Astrocyte (in vitro differentiated cells and primary cell): Measurements from ENCODE around the gene IGSF21. TPM values are rescaled to one million over a fixed set of nuclear protein-coding genes. Genes with fewer than 3 reads are reported as not detected.

Experiments
- DNase-seq: peaks from one replicate; pipeline ENCODE4 v3.0.0-alpha.2; 2010; ENCODE audit warnings: low read depth
- FAIRE-seq: peaks from 2 replicates; lab custom pipeline; 2011; peaks lifted over from hg19 to GRCh38; lab: Jason Lieb, UNC
- H2AFZ ChIP-seq: 2 replicates; pipeline ENCODE4 v1.6.0; 2012; ENCODE audit warnings: low read depth, low read length, inconsistent platforms
- H3K27ac ChIP-seq: 2 replicates; pipeline ENCODE4 v1.5.1; 2011; ENCODE audit warnings: low read depth, low read length, inconsistent platforms
- H3K27me3 ChIP-seq: 2 replicates; pipeline ENCODE4 v1.6.0; 2011; ENCODE audit warnings: low read length, inconsistent platforms; ENCODE audit not compliant: insufficient read depth
- H3K36me3 ChIP-seq: 2 replicates; pipeline ENCODE4 v1.5.1; 2011; ENCODE audit warnings: low read length, inconsistent platforms; ENCODE audit not compliant: insufficient read depth
- H3K4me1 ChIP-seq: 2 replicates; pipeline ENCODE4 v1.5.1; 2011; ENCODE audit warnings: low read length, inconsistent platforms; ENCODE audit not compliant: insufficient read depth
- H3K4me2 ChIP-seq: 2 replicates; pipeline ENCODE4 v1.6.0; 2012; ENCODE audit warnings: low read length, inconsistent platforms
- H3K4me3 ChIP-seq: 2 replicates; pipeline ENCODE4 v1.5.1; 2011; ENCODE audit warnings: low read depth, mild to moderate bottlenecking, low read length, inconsistent platforms; ENCODE audit not compliant: insufficient read depth
- H3K79me2 ChIP-seq: 2 replicates; pipeline ENCODE4 v1.6.0; 2012; ENCODE audit warnings: mild to moderate bottlenecking, low read length, inconsistent platforms; ENCODE audit not compliant: insufficient read depth
- H3K9ac ChIP-seq: 2 replicates; pipeline ENCODE4 v1.6.0; 2012; ENCODE audit warnings: mild to moderate bottlenecking, low read length, inconsistent platforms
- H3K9me3 ChIP-seq: 2 replicates; pipeline ENCODE4 v1.5.1; 2012; ENCODE audit warnings: low read depth, mild to moderate bottlenecking, low read length, inconsistent platforms; ENCODE audit not compliant: insufficient read depth
- H4K20me1 ChIP-seq: 2 replicates; pipeline ENCODE4 v1.6.0; 2012; ENCODE audit warnings: low read length, inconsistent platforms; ENCODE audit not compliant: insufficient read depth
- H3K27ac Mint-ChIP-seq: one replicate; pipeline ENCODE4 v1.8.0; 2021; ENCODE audit warnings: mild to moderate bottlenecking, mixed read lengths; ENCODE audit not compliant: unreplicated experiment
- H3K27me3 Mint-ChIP-seq: one replicate; pipeline ENCODE4 v1.8.0; 2021; ENCODE audit warnings: low read depth, mixed read lengths; ENCODE audit not compliant: unreplicated experiment
- H3K36me3 Mint-ChIP-seq: one replicate; pipeline ENCODE4 v1.8.0; 2021; ENCODE audit warnings: low read depth, mixed read lengths; ENCODE audit not compliant: unreplicated experiment
- H3K4me1 Mint-ChIP-seq: one replicate; pipeline ENCODE4 v1.8.0; 2021; ENCODE audit warnings: low read depth, mixed read lengths; ENCODE audit not compliant: unreplicated experiment
- H3K4me3 Mint-ChIP-seq: one replicate; pipeline ENCODE4 v1.8.0; 2021; ENCODE audit warnings: mild to moderate bottlenecking, moderate library complexity, mixed read lengths; ENCODE audit not compliant: unreplicated experiment
- H3K9me3 Mint-ChIP-seq: one replicate; pipeline ENCODE4 v1.8.0; 2021; ENCODE audit warnings: mild to moderate bottlenecking, mixed read lengths; ENCODE audit not compliant: unreplicated experiment
- EZH2 ChIP-seq: IDR thresholded peaks from 2 replicates; pipeline ENCODE4 v1.6.1; 2012; ENCODE audit warnings: mild to moderate bottlenecking, low read length, inconsistent platforms; ENCODE audit not compliant: insufficient read depth
- total RNA-seq: library from RNA; stranded (reverse); gene quantifications from 2 replicates; pipeline ENCODE4 v1.2.1, GENCODE V29; 2021
- TF ChIP-seq, protein P1 (sequence below): IDR thresholded peaks from 2 replicates; pipeline ENCODE4 v1.5.1; 2011; ENCODE audit warnings: low read depth, mild to moderate bottlenecking, inconsistent platforms, low read length, moderate library complexity; ENCODE audit not compliant: insufficient read depth

Gene IGSF21
- total RNA-seq, 1 donor from 2014 or later, result not detected

DNA sequence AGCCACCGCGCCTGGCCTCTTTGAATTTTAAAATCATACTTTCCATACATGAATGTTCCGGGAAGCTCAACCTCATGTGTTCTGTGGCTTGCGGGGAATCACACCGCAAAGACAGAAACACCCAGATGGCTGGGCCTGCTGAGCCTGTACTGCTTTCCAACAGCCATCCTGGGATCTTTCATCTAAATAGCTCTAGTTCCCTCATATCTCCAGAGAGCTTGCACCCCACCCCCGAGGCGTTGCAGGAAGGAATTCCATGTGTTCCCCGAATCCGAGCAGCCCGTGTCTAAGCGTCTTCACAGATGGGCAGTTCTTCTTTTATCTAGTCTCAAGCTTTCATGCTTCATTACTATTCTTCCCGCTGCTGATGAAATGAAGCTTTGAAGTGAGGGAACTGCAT lies 66.4 kb downstream of the IGSF21 start:
- Histone ChIP-seq H3K36me3 (no peaks in the 10 kb centered on the region), H3K9ac (no peak overlapping the region), H3K79me2 (no peaks in the 10 kb centered on the region), H3K27me3 (peaks cover 15% of the 10 kb centered on the region), H3K4me1 (no peaks in the 10 kb centered on the region), H4K20me1 (no peaks in the 10 kb centered on the region), H3K4me2 (no peak overlapping the region), H2AFZ (no peak overlapping the region), H3K27ac (no peak overlapping the region), H3K4me3 (no peak overlapping the region), H3K9me3 (no peaks in the 10 kb centered on the region)
- H3K4me3 Mint-ChIP-seq, result no peak overlapping the region
- no peak overlapping the region for H3K27ac Mint-ChIP-seq
- H3K9me3 Mint-ChIP-seq, result peaks cover 2% of the 10 kb centered on the region
- DNase-seq (no peak), FAIRE-seq (no peak)
- H3K4me1 Mint-ChIP-seq, result no peaks in the 10 kb centered on the region
- H3K27me3 Mint-ChIP-seq, result peaks cover 50% of the 10 kb centered on the region
- no peak for TF ChIP-seq EZH2
- TF ChIP-seq, protein P1, sequence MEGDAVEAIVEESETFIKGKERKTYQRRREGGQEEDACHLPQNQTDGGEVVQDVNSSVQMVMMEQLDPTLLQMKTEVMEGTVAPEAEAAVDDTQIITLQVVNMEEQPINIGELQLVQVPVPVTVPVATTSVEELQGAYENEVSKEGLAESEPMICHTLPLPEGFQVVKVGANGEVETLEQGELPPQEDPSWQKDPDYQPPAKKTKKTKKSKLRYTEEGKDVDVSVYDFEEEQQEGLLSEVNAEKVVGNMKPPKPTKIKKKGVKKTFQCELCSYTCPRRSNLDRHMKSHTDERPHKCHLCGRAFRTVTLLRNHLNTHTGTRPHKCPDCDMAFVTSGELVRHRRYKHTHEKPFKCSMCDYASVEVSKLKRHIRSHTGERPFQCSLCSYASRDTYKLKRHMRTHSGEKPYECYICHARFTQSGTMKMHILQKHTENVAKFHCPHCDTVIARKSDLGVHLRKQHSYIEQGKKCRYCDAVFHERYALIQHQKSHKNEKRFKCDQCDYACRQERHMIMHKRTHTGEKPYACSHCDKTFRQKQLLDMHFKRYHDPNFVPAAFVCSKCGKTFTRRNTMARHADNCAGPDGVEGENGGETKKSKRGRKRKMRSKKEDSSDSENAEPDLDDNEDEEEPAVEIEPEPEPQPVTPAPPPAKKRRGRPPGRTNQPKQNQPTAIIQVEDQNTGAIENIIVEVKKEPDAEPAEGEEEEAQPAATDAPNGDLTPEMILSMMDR, result no peak
- no peaks in the 10 kb centered on the region for H3K36me3 Mint-ChIP-seq

DNA sequence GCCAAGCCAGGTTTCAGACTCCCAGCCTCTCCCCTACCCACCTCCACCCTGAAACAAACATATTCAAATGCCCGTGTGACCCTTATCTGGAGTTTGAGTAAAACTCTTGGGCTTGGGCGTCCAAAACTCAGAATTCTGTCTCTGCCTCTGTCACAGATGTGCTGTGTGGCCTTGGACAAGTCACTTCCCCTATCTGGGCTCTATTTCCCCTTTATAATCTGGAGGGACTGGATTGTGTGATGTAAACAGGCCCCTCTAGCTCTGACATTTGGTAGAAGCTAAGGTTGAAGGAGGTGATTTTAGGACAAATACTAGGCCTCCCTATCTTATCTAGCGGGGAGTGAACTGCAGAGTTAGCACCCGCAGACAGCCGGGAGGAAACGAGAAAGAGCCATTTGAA lies 67.5 kb downstream of the IGSF21 start:
- no peak overlapping the region for H3K27ac Mint-ChIP-seq
- no peaks in the 10 kb centered on the region for H4K20me1 ChIP-seq
- no peaks in the 10 kb centered on the region for H3K9me3 ChIP-seq
- H3K4me2 ChIP-seq, result no peak overlapping the region
- no peak overlapping the region for H3K4me3 ChIP-seq
- H3K4me1 ChIP-seq, result no peaks in the 10 kb centered on the region
- H3K27me3 ChIP-seq, result peaks cover 12% of the 10 kb centered on the region
- DNase-seq (no peak), FAIRE-seq (no peak)
- TF ChIP-seq, protein P1, result no peak
- TF ChIP-seq EZH2, result no peak
- H3K9ac ChIP-seq, result no peak overlapping the region
- no peaks in the 10 kb centered on the region for H3K79me2 ChIP-seq
- H3K27ac ChIP-seq, result no peak overlapping the region
- H3K36me3 Mint-ChIP-seq, result no peaks in the 10 kb centered on the region
- H3K4me1 Mint-ChIP-seq, result no peaks in the 10 kb centered on the region
- peaks cover 45% of the 10 kb centered on the region for H3K27me3 Mint-ChIP-seq
- no peak overlapping the region for H3K4me3 Mint-ChIP-seq
- H3K36me3 ChIP-seq, result no peaks in the 10 kb centered on the region
- no peaks in the 10 kb centered on the region for H3K9me3 Mint-ChIP-seq
- H2AFZ ChIP-seq, result no peak overlapping the region

DNA sequence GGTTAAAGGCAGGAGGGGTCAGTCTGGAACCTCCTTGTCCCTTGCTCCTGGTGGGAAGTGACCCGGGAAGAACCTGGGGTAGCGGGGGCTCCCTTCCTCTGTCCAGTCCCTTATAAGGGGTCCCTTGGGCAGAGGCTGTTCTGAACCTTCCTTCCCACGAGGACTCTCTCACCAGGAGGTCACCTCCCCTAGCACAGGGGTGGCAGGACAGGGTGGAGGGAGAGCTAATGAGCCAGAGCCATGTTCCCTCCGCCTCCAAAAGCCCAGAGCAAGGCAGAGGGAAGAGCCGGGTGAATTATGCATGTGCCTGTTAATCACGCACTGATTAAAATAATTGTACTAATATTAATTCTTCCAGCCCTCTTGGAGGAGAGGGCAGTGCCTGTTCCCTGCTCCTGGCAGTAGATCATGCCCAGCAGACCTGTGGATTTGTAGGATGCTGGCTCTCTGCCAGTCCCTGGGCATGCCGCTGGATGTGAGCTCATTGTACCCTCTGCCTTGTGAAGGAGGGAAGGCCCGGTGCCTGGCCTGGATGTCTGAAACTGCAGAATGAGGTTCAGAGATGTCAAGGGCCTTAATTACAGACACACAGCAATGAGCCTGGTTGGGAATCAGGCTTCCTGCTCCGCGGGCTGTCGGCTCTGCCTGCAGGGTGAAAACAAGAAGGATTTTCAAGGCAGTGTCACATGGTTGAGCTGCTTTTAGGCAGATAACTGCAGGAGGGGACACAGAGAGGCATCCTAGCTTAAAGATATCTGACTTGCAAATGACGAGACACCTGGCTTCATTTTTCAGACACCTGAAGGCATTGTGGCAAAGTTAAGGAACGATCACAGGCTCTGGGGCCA lies 68.2 kb downstream of the IGSF21 start:
- H3K36me3 ChIP-seq, result no peaks in the 10 kb centered on the region
- Mint-ChIP-seq H3K27me3 (peaks cover 42% of the 10 kb centered on the region), H3K9me3 (no peaks in the 10 kb centered on the region), H3K36me3 (no peaks in the 10 kb centered on the region), H3K4me3 (no peak overlapping the region), H3K4me1 (no peaks in the 10 kb centered on the region), H3K27ac (no peak overlapping the region)
- FAIRE-seq, result no peak
- no peak for DNase-seq
- no peaks in the 10 kb centered on the region for H4K20me1 ChIP-seq
- no peak overlapping the region for H3K4me3 ChIP-seq
- H3K4me1 ChIP-seq, result no peaks in the 10 kb centered on the region
- no peak overlapping the region for H3K9ac ChIP-seq
- TF ChIP-seq, protein P1, result no peak
- TF ChIP-seq EZH2, result no peak
- no peak overlapping the region for H3K27ac ChIP-seq
- no peaks in the 10 kb centered on the region for H3K79me2 ChIP-seq
- no peak overlapping the region for H2AFZ ChIP-seq
- H3K4me2 ChIP-seq, result no peak overlapping the region
- H3K27me3 ChIP-seq, result peaks cover 12% of the 10 kb centered on the region
- no peaks in the 10 kb centered on the region for H3K9me3 ChIP-seq
